Ovary (tissue), 3 donors: ENCODE measurements around the gene CYP4F22.
"Not testable (repeated sequence)": the region's sequence is repeated elsewhere in the genome, so short reads cannot be mapped to it uniquely, and the experiment has no call there.

Experiments
- CTCF ChIP-seq, 3 donors: fragments of 450-650 bp in 2 of 3; fragments of 200-600 bp in 1 of 3; IDR thresholded peaks; one replicate each; pipeline versions ENCODE4 v1.5.1 to v1.8.0; 2016 to 2022; ENCODE audit warnings: antibody characterized with exemption in 3 of 3, mild to moderate bottlenecking in 1 of 3
- EP300 ChIP-seq: sonication (generic); formaldehyde crosslinking; IDR thresholded peaks from one replicate; pipeline ENCODE4 v1.6.1; 2017; ENCODE audit warnings: antibody characterized with exemption
- POLR2A ChIP-seq: fragments of 450-650 bp; IDR thresholded peaks from one replicate; pipeline ENCODE4 v1.6.1; 2017; ENCODE audit warnings: antibody characterized with exemption, mild to moderate bottlenecking, moderate library complexity
- donor health status: DM: no; HTN: no; CAD: no.

- TF ChIP-seq CTCF (IDR thresholded peaks at IDR 0.05); POLR2A; EP300: not testable (repeated sequence)
Observed at GRCh38 chr19:15533522-15533830, 25.2 kb downstream of the CYP4F22 start.
